DMS 273 treated with DMSO at 0.1 percent for 48 hours (cell line): ENCODE measurements around the gene CHST12.
"Not testable (repeated sequence)": the region's sequence is repeated elsewhere in the genome, so short reads cannot be mapped to it uniquely, and the experiment has no call there.

Experiments
- DNase-seq: peaks from one replicate; lab custom pipeline; 2025; lab: John Stamatoyannopoulos, UW

CHST12 gene

GRCh38 chr7:2403718-2404648 lies 572 bp downstream of the CHST12 start:
- no peak for DNase-seq

- no peak for DNase-seq
Observed at GRCh38 chr7:2404714-2405119, 1.3 kb downstream of the CHST12 start.

- DNase-seq, result no peak
Observed at GRCh38 chr7:2405201-2405600, 1.8 kb downstream of the CHST12 start.

GRCh38 chr7:2405601-2406345 lies 2.4 kb downstream of the CHST12 start:
- DNase-seq, result no peak

GRCh38 chr7:2409745-2410414 lies 6.5 kb downstream of the CHST12 start:
- no peak for DNase-seq

- no peak for DNase-seq
Observed at GRCh38 chr7:2411049-2411448, 7.6 kb downstream of the CHST12 start.

- no peak for DNase-seq
Observed at GRCh38 chr7:2411815-2412586, 8.6 kb downstream of the CHST12 start.

GRCh38 chr7:2412587-2413201 lies 9.3 kb downstream of the CHST12 start:
- no peak for DNase-seq

- DNase-seq, result no peak
Observed at GRCh38 chr7:2416063-2416462, 12.7 kb downstream of the CHST12 start.

GRCh38 chr7:2416650-2417049 lies 13.2 kb downstream of the CHST12 start:
- DNase-seq, result no peak

GRCh38 chr7:2417178-2417577 lies 13.8 kb downstream of the CHST12 start:
- not testable (repeated sequence) for DNase-seq

GRCh38 chr7:2417981-2418481 lies 14.6 kb downstream of the CHST12 start:
- DNase-seq, result no peak

- no peak for DNase-seq
Observed at GRCh38 chr7:2420216-2420933, 17.0 kb downstream of the CHST12 start.

GRCh38 chr7:2421943-2422310 lies 18.5 kb downstream of the CHST12 start:
- no peak for DNase-seq

- DNase-seq, result no peak
Observed at GRCh38 chr7:2425749-2426148, 22.3 kb downstream of the CHST12 start.

GRCh38 chr7:2431260-2431867 lies 28.0 kb downstream of the CHST12 start:
- DNase-seq, result no peak

- DNase-seq, result no peak
Observed at GRCh38 chr7:2432910-2433712, 29.7 kb downstream of the CHST12 start.

- no peak for DNase-seq
Observed at GRCh38 chr7:2433713-2434550, 30.5 kb downstream of the CHST12 start.
